Stomach smooth muscle (tissue), 2 donors: ENCODE measurements around the gene PCNX1.

ENCODE experiments used
- H3K27ac ChIP-seq: one replicate; pipeline ENCODE4 v1.7.0; 2013; ENCODE audit warnings: mild to moderate bottlenecking, low read length, inconsistent platforms
- H3K27me3 ChIP-seq, 2 donors: one replicate each; pipeline ENCODE4 v1.7.0; 2013; ENCODE audit warnings: low read length in 2 of 2; ENCODE audit not compliant: insufficient read depth in 2 of 2, control insufficient read depth in 1 of 2
- H3K36me3 ChIP-seq, 2 donors: one replicate each; pipeline ENCODE4 v1.7.0; 2013; ENCODE audit warnings: low read length in 2 of 2; ENCODE audit not compliant: control insufficient read depth in 2 of 2, insufficient read depth in 2 of 2
- H3K4me1 ChIP-seq: one replicate; pipeline ENCODE4 v1.7.0; 2013; ENCODE audit warnings: low read length; ENCODE audit not compliant: control insufficient read depth, insufficient read depth
- H3K4me3 ChIP-seq, 2 donors: one replicate each; pipeline ENCODE4 v1.7.0; 2013; ENCODE audit warnings: low read length in 2 of 2
- H3K9ac ChIP-seq, 2 donors: one replicate each; pipeline ENCODE4 v1.7.0; 2013; ENCODE audit warnings: low read length in 2 of 2, mild to moderate bottlenecking in 1 of 2
- H3K9me3 ChIP-seq, 2 donors: one replicate each; pipeline ENCODE4 v1.7.0; 2013; ENCODE audit warnings: low read length in 2 of 2; ENCODE audit not compliant: control insufficient read depth in 2 of 2
- donor health status: healthy.
- donor health status: Pancreatic carcinoma.

Gene PCNX1

GRCh38 chr14:71076462-71077092 lies 169.3 kb downstream of the PCNX1 start:
- peaks cover 43 to 46% of the 10 kb centered on the region in 2 donors for H3K36me3 ChIP-seq
- no peak overlapping the region for H3K4me3 ChIP-seq

GRCh38 chr14:71078500-71078899 lies 171.2 kb downstream of the PCNX1 start:
- no peak overlapping the region for H3K4me3 ChIP-seq
- H3K27ac ChIP-seq, result no peak overlapping the region
- peaks cover 31 to 36% of the 10 kb centered on the region in 2 donors for H3K36me3 ChIP-seq
- H3K9ac ChIP-seq, result no peak overlapping the region
- no peaks in the 10 kb centered on the region for H3K27me3 ChIP-seq
- peaks cover 0 to 3% of the 10 kb centered on the region in 2 donors for H3K9me3 ChIP-seq
- no peaks in the 10 kb centered on the region for H3K4me1 ChIP-seq

More at GRCh38 chr14:71076462-71077092, 169.3 kb downstream of the PCNX1 start:
- H3K4me1 ChIP-seq, result no peaks in the 10 kb centered on the region
- no peak overlapping the region for H3K9ac ChIP-seq
- no peak overlapping the region for H3K27ac ChIP-seq
- H3K9me3 ChIP-seq, result peaks cover 0 to 3% of the 10 kb centered on the region in 2 donors
- H3K27me3 ChIP-seq, result no peaks in the 10 kb centered on the region

- Histone ChIP-seq H3K4me1 (no peaks in the 10 kb centered on the region), H3K9ac (no peak overlapping the region), H3K27ac (no peak overlapping the region), H3K4me3 (no peak overlapping the region), H3K36me3 (peaks cover 14 to 22% of the 10 kb centered on the region in 2 donors), H3K9me3 (no peaks in the 10 kb centered on the region), H3K27me3 (no peaks in the 10 kb centered on the region)
Measured at GRCh38 chr14:71086567-71086966, 179.3 kb downstream of the PCNX1 start.

- Histone ChIP-seq H3K9me3 (no peaks in the 10 kb centered on the region), H3K36me3 (peaks cover 18 to 35% of the 10 kb centered on the region in 2 donors)
Measured at GRCh38 chr14:71089971-71090370, 182.7 kb downstream of the PCNX1 start.

GRCh38 chr14:71094722-71095121 lies 187.5 kb downstream of the PCNX1 start:
- H3K9me3 ChIP-seq, result peaks cover 0 to 5% of the 10 kb centered on the region in 2 donors
- H3K4me3 ChIP-seq, result no peak overlapping the region
- H3K36me3 ChIP-seq, result peaks cover 7 to 22% of the 10 kb centered on the region in 2 donors
- H3K9ac ChIP-seq, result no peak overlapping the region
- no peaks in the 10 kb centered on the region for H3K27me3 ChIP-seq
- no peak overlapping the region for H3K27ac ChIP-seq
- H3K4me1 ChIP-seq, result no peaks in the 10 kb centered on the region

More at GRCh38 chr14:71089971-71090370, 182.7 kb downstream of the PCNX1 start:
- Histone ChIP-seq H3K4me1 (no peaks in the 10 kb centered on the region), H3K4me3 (no peak overlapping the region), H3K9ac (no peak overlapping the region), H3K27ac (no peak overlapping the region), H3K27me3 (no peaks in the 10 kb centered on the region)

GRCh38 chr14:71096947-71097346 lies 189.7 kb downstream of the PCNX1 start:
- Histone ChIP-seq H3K9ac (no peak overlapping the region), H3K9me3 (peaks cover 0 to 5% of the 10 kb centered on the region in 2 donors), H3K4me3 (no peak overlapping the region), H3K36me3 (peaks cover 5 to 14% of the 10 kb centered on the region in 2 donors), H3K27ac (no peak overlapping the region), H3K27me3 (no peaks in the 10 kb centered on the region), H3K4me1 (no peaks in the 10 kb centered on the region)

GRCh38 chr14:71103662-71104484 lies 196.6 kb downstream of the PCNX1 start:
- Histone ChIP-seq H3K9me3 (no peaks in the 10 kb centered on the region), H3K9ac (no peak overlapping the region), H3K4me1 (no peaks in the 10 kb centered on the region), H3K27me3 (no peaks in the 10 kb centered on the region), H3K36me3 (peaks cover 10 to 19% of the 10 kb centered on the region in 2 donors), H3K27ac (no peak overlapping the region), H3K4me3 (no peak overlapping the region)

- Histone ChIP-seq H3K36me3 (peaks cover 15 to 27% of the 10 kb centered on the region in 2 donors), H3K9ac (no peak overlapping the region), H3K27ac (no peak overlapping the region)
Measured at GRCh38 chr14:71105177-71105576, 197.9 kb downstream of the PCNX1 start.

GRCh38 chr14:71107921-71108320 lies 200.7 kb downstream of the PCNX1 start:
- H3K9ac ChIP-seq, result no peak overlapping the region
- no peak overlapping the region for H3K27ac ChIP-seq
- H3K9me3 ChIP-seq, result no peaks in the 10 kb centered on the region
- H3K4me3 ChIP-seq, result no peak overlapping the region
- no peaks in the 10 kb centered on the region for H3K27me3 ChIP-seq
- peaks cover 20 to 22% of the 10 kb centered on the region in 2 donors for H3K36me3 ChIP-seq
- H3K4me1 ChIP-seq, result no peaks in the 10 kb centered on the region

More at GRCh38 chr14:71105177-71105576, 197.9 kb downstream of the PCNX1 start:
- Histone ChIP-seq H3K9me3 (no peaks in the 10 kb centered on the region), H3K4me1 (no peaks in the 10 kb centered on the region), H3K4me3 (no peak overlapping the region), H3K27me3 (no peaks in the 10 kb centered on the region)

GRCh38 chr14:71108398-71109119 lies 201.3 kb downstream of the PCNX1 start:
- Histone ChIP-seq H3K4me3 (no peak overlapping the region), H3K27ac (no peak overlapping the region), H3K9ac (no peak overlapping the region), H3K27me3 (no peaks in the 10 kb centered on the region), H3K9me3 (no peaks in the 10 kb centered on the region), H3K4me1 (no peaks in the 10 kb centered on the region), H3K36me3 (peaks cover 18% of the 10 kb centered on the region in 2 donors)
